GM12878 (cell line): ENCODE data around the gene EYA2. TPM values are rescaled to one million over a fixed set of nuclear protein-coding genes. Genes with fewer than 3 reads are reported as not detected.

Source experiments
- EP300 ChIP-seq, 2 experiments: fragments of 150-350 bp in 1 of 2; IDR thresholded peaks; 2 replicates each; pipeline ENCODE4 v1.6.1; 2011 to 2012; ENCODE audit warnings: low read depth in 2 of 2, low read length in 2 of 2, borderline replicate concordance in 1 of 2, improper control_type of control experiment in 1 of 2, inconsistent platforms in 1 of 2; ENCODE audit not compliant: control insufficient read depth in 1 of 2
- MYC ChIP-seq: IDR thresholded peaks from 2 replicates; pipeline ENCODE4 v1.6.1; 2011; ENCODE audit warnings: mild to moderate bottlenecking, low read length, moderate library complexity, inconsistent platforms; ENCODE audit not compliant: insufficient read depth, insufficient replicate concordance, insufficient read length, severe bottlenecking
- NRF1 ChIP-seq: conservative IDR thresholded peaks from 2 replicates; pipeline ENCODE4 v1.6.1; 2011; ENCODE audit warnings: mild to moderate bottlenecking, low read depth, low read length, improper control_type of control experiment
- SMARCA5 ChIP-seq: fragments of 450-650 bp; IDR thresholded peaks from 2 replicates; pipeline ENCODE4 v1.6.1; 2017; ENCODE audit warnings: mild to moderate bottlenecking
- SREBF2 ChIP-seq: IDR thresholded peaks from 2 replicates; pipeline ENCODE4 v1.6.1; 2012; ENCODE audit warnings: mild to moderate bottlenecking, low read length
- ZBED1 ChIP-seq: IDR thresholded peaks from 2 replicates; pipeline ENCODE4 v1.6.1; 2016; ENCODE audit warnings: borderline replicate concordance
- polyA plus RNA-seq, 11 experiments: library from polyadenylated mRNA; depleted of rRNA in 4 of 11; unstranded in 6 of 11; stranded (reverse) in 5 of 11; fragments of >200 nt; fragmentation: Nextera tagmentation in 4 of 11; fragmentation: Illumina TruSeq in 1 of 11; extraction: Ambion mirVana in 4 of 11; extraction: Trizol in 1 of 11; gene quantifications; 1 replicate in 1 of 11; 2 replicates in 10 of 11; pipeline versions ENCODE4 v1.2.1 to v1.2.3, GENCODE V29; 2011 to 2016; ENCODE audit warnings: inconsistent platforms in 2 of 11, missing spikeins in 2 of 11, low read depth in 1 of 11
- total RNA-seq, 4 experiments: library from RNA; depleted of rRNA in 3 of 4; stranded (reverse); fragments of >200 nt in 3 of 4; fragmentation: Illumina TruSeq in 1 of 4; extraction: Trizol in 1 of 4; gene quantifications; 2 replicates each; pipeline versions ENCODE4 v1.2.1 to v1.2.3, GENCODE V29; 2013 to 2021
- TF ChIP-seq, protein P1 (sequence below): IDR thresholded peaks from 2 replicates; pipeline ENCODE4 v1.6.1; 2012; ENCODE audit warnings: improper control_type of control experiment, low read depth, low read length; ENCODE audit not compliant: insufficient replicate concordance
- TF ChIP-seq, protein P2 (sequence below): fragments of 450-650 bp; IDR thresholded peaks from 2 replicates; pipeline ENCODE4 v1.6.1; 2016; ENCODE audit warnings: mild to moderate bottlenecking
- TF ChIP-seq, protein P3 (sequence below): IDR thresholded peaks from 2 replicates; pipeline ENCODE4 v1.6.1; 2011; ENCODE audit warnings: borderline replicate concordance, low read depth, mild to moderate bottlenecking, moderate library complexity, low read length; ENCODE audit not compliant: insufficient read depth, poor library complexity, severe bottlenecking

EYA2 gene
- total and polyA plus RNA-seq, 10 of the 15 experiments (the other 5 are each of a cell fraction or from before 2014, with no cell fraction given) = 0.20 TPM; not detected in 9

DNA sequence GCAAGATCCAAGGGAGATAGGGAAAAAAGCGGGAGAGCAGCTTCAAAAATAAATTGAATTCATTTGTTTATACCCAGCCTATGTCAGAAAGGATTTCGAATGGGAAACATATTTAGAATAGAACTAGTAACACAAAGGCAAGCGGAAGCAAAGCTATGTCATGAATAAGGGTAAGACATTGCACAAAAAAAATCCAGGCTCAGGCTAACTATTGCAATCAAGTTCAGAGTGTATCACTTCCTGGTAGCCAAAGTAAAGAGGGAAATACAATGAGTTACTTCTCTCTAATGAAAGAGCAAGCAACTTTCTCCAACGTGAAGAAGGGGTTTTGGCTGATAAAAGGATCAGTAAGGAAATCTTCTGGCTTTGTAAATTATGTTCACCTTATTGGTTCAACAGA, 249.0 kb downstream of the EYA2 start (continued):
- TF ChIP-seq, protein P1, sequence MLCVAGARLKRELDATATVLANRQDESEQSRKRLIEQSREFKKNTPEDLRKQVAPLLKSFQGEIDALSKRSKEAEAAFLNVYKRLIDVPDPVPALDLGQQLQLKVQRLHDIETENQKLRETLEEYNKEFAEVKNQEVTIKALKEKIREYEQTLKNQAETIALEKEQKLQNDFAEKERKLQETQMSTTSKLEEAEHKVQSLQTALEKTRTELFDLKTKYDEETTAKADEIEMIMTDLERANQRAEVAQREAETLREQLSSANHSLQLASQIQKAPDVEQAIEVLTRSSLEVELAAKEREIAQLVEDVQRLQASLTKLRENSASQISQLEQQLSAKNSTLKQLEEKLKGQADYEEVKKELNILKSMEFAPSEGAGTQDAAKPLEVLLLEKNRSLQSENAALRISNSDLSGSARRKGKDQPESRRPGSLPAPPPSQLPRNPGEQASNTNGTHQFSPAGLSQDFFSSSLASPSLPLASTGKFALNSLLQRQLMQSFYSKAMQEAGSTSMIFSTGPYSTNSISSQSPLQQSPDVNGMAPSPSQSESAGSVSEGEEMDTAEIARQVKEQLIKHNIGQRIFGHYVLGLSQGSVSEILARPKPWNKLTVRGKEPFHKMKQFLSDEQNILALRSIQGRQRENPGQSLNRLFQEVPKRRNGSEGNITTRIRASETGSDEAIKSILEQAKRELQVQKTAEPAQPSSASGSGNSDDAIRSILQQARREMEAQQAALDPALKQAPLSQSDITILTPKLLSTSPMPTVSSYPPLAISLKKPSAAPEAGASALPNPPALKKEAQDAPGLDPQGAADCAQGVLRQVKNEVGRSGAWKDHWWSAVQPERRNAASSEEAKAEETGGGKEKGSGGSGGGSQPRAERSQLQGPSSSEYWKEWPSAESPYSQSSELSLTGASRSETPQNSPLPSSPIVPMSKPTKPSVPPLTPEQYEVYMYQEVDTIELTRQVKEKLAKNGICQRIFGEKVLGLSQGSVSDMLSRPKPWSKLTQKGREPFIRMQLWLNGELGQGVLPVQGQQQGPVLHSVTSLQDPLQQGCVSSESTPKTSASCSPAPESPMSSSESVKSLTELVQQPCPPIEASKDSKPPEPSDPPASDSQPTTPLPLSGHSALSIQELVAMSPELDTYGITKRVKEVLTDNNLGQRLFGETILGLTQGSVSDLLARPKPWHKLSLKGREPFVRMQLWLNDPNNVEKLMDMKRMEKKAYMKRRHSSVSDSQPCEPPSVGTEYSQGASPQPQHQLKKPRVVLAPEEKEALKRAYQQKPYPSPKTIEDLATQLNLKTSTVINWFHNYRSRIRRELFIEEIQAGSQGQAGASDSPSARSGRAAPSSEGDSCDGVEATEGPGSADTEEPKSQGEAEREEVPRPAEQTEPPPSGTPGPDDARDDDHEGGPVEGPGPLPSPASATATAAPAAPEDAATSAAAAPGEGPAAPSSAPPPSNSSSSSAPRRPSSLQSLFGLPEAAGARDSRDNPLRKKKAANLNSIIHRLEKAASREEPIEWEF = no peak
- no peak for TF ChIP-seq SMARCA5
- TF ChIP-seq EP300 (IDR thresholded peaks at IDR 0.05; ENCODE audit: borderline replicate concordance in 1 of 2, control insufficient read depth in 1 of 2, low read depth in 2 of 2, low read length in 2 of 2) = no peak
- TF ChIP-seq ZBED1 = no peak
- TF ChIP-seq MYC = no peak
- TF ChIP-seq, protein P2, sequence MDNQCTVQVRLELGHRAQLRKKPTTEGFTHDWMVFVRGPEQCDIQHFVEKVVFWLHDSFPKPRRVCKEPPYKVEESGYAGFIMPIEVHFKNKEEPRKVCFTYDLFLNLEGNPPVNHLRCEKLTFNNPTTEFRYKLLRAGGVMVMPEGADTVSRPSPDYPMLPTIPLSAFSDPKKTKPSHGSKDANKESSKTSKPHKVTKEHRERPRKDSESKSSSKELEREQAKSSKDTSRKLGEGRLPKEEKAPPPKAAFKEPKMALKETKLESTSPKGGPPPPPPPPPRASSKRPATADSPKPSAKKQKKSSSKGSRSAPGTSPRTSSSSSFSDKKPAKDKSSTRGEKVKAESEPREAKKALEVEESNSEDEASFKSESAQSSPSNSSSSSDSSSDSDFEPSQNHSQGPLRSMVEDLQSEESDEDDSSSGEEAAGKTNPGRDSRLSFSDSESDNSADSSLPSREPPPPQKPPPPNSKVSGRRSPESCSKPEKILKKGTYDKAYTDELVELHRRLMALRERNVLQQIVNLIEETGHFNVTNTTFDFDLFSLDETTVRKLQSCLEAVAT = no peak
- no peak for TF ChIP-seq NRF1
- no peak for TF ChIP-seq SREBF2
- TF ChIP-seq, protein P3, sequence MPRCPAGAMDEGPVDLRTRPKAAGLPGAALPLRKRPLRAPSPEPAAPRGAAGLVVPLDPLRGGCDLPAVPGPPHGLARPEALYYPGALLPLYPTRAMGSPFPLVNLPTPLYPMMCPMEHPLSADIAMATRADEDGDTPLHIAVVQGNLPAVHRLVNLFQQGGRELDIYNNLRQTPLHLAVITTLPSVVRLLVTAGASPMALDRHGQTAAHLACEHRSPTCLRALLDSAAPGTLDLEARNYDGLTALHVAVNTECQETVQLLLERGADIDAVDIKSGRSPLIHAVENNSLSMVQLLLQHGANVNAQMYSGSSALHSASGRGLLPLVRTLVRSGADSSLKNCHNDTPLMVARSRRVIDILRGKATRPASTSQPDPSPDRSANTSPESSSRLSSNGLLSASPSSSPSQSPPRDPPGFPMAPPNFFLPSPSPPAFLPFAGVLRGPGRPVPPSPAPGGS = no peak
